ENCODE data around the gene ASAP3.

Gene ASAP3

DNA sequence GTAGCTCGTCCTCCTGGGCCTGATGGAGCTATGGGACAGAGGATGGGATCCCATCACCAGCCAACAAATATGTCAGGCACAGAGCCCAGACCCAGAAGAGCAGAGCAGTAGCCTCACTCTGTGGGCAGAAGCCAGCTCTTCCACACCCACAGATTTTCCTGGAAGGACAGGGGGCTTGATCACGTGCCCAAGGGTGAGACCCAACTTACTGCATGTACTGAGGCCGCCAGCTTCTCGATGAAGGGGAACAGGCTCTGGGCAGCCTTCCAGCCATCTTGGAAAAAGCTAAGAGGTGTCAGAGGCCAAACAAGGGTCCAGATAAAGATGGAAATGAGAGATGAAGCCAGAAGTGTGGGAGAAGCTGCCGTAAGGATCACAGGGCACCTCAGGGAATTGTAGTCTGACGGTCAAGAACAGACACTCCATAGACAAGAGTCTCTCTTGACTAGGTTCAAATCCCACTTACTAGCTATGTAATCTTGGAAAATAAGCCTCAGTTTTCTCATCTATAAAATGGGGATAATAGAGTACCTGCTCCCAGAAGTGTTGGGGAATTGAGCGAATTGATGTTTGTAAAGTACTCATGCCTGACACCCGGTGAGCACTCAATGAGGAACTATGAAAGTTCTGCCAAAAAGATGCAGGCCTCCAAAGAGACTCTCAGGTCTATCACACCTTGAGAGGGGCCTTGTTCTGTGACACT lies 42.4 kb downstream of the ASAP3 start:
- H3K9me2 ChIP-seq (replicated peaks; ENCODE audit: insufficient read depth, low read length): no peaks in the 10 kb centered on the region
- H3K27ac ChIP-seq (ENCODE audit: low read length): no peak overlapping the region
- no peaks in the 10 kb centered on the region for H3F3A ChIP-seq (ENCODE audit: insufficient read depth, low read length)
- no peaks in the 10 kb centered on the region for H3K27me3 ChIP-seq (replicated peaks; ENCODE audit: insufficient read depth, low read length)
- H3K4me2 ChIP-seq (ENCODE audit: low read depth, low read length): no peak overlapping the region
- H4K20me1 ChIP-seq (ENCODE audit: insufficient read depth, low read length): no peaks in the 10 kb centered on the region
- no peak overlapping the region for H3K9ac ChIP-seq (ENCODE audit: low read length)
- no peak overlapping the region for H2AFZ ChIP-seq (ENCODE audit: low read length)
- TF ChIP-seq, protein P1, sequence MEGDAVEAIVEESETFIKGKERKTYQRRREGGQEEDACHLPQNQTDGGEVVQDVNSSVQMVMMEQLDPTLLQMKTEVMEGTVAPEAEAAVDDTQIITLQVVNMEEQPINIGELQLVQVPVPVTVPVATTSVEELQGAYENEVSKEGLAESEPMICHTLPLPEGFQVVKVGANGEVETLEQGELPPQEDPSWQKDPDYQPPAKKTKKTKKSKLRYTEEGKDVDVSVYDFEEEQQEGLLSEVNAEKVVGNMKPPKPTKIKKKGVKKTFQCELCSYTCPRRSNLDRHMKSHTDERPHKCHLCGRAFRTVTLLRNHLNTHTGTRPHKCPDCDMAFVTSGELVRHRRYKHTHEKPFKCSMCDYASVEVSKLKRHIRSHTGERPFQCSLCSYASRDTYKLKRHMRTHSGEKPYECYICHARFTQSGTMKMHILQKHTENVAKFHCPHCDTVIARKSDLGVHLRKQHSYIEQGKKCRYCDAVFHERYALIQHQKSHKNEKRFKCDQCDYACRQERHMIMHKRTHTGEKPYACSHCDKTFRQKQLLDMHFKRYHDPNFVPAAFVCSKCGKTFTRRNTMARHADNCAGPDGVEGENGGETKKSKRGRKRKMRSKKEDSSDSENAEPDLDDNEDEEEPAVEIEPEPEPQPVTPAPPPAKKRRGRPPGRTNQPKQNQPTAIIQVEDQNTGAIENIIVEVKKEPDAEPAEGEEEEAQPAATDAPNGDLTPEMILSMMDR (IDR thresholded peaks at IDR 0.05; ENCODE audit: low read length): no peak
- no peak for TF ChIP-seq EZH2 (optimal IDR thresholded peaks at IDR 0.05; ENCODE audit: low read depth, low read length)
- no peak for TF ChIP-seq EZH2phosphoT487 (IDR thresholded peaks at IDR 0.05; ENCODE audit: low read length)
- 0 out of 2 replicates have a peak, but pooled peaks cover 4% of the 10 kb centered on the region for H3K4me1 ChIP-seq (ENCODE audit: low read length)
- H3K36me3 ChIP-seq (replicated peaks; ENCODE audit: insufficient read depth, low read length): no peaks in the 10 kb centered on the region
- no peaks in the 10 kb centered on the region for H3K79me2 ChIP-seq (ENCODE audit: low read length)
- no peak for DNase-seq
- H3K9me3 ChIP-seq (replicated peaks; ENCODE audit: insufficient read depth, low read length): no peaks in the 10 kb centered on the region
- no peak overlapping the region for H3K4me3 ChIP-seq (ENCODE audit: low read length)

DNA sequence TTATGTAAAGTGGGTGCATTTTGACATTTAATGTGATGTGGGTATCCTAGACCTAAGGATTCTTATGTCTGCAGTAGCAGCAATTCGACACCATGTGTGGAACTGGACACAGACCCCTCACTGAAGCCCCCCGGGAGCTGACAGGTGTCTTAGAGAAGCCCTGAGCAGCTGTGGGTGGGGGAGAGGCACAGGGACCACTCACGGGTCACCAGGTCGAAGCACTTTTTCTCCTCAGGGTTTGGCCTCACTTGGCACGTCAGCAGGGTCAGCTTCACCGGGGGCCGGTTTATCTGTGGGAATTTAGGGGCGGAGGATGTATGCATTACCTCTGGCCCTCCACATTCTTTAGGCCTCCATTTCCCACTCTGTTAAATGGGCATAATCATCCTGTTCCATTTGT lies 45.4 kb downstream of the ASAP3 start:
- Histone ChIP-seq H3K79me2 (ENCODE audit: low read length) (no peaks in the 10 kb centered on the region), H3K9me2 (replicated peaks; ENCODE audit: insufficient read depth, low read length) (no peaks in the 10 kb centered on the region), H3K4me3 (ENCODE audit: low read length) (no peak overlapping the region), H3F3A (ENCODE audit: insufficient read depth, low read length) (no peaks in the 10 kb centered on the region), H3K9me3 (replicated peaks; ENCODE audit: insufficient read depth, low read length) (no peaks in the 10 kb centered on the region), H4K20me1 (ENCODE audit: insufficient read depth, low read length) (no peaks in the 10 kb centered on the region), H3K9ac (ENCODE audit: low read length) (no peak overlapping the region), H3K4me1 (ENCODE audit: low read length) (no peaks in the 10 kb centered on the region), H3K27ac (ENCODE audit: low read length) (no peak overlapping the region), H3K27me3 (replicated peaks; ENCODE audit: insufficient read depth, low read length) (peaks cover 4% of the 10 kb centered on the region; the same call in 1 of the 2 replicates), H3K36me3 (replicated peaks; ENCODE audit: insufficient read depth, low read length) (no peaks in the 10 kb centered on the region), H2AFZ (ENCODE audit: low read length) (no peak overlapping the region), H3K4me2 (ENCODE audit: low read depth, low read length) (no peak overlapping the region)
- no peak for TF ChIP-seq EZH2phosphoT487 (IDR thresholded peaks at IDR 0.05; ENCODE audit: low read length)
- TF ChIP-seq, protein P1 (IDR thresholded peaks at IDR 0.05; ENCODE audit: low read length): no peak
- no peak for TF ChIP-seq EZH2 (optimal IDR thresholded peaks at IDR 0.05; ENCODE audit: low read depth, low read length)
- DNase-seq: no peak

DNA sequence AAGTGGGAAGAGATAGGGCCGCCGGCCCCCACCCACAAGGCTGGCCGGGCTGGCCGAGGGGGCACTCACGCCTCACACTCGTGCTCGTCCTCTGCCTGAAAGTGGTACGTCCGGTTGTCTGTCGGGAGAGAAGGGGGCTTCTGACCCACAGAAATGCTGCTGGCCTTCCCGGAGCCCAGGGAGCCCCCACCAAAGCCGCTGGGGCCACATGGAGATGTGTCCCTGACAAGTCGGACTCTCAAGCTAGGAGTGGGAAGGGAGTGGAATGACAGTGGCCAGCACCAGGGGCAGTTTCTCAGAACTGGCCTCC lies 46.7 kb downstream of the ASAP3 start:
- no peaks in the 10 kb centered on the region for H3K9me2 ChIP-seq (replicated peaks; ENCODE audit: insufficient read depth, low read length)
- H3K27ac ChIP-seq (ENCODE audit: low read length): no peak overlapping the region
- no peak for TF ChIP-seq EZH2 (optimal IDR thresholded peaks at IDR 0.05; ENCODE audit: low read depth, low read length)
- TF ChIP-seq, protein P1 (IDR thresholded peaks at IDR 0.05; ENCODE audit: low read length): no peak
- no peak for TF ChIP-seq EZH2phosphoT487 (IDR thresholded peaks at IDR 0.05; ENCODE audit: low read length)
- no peaks in the 10 kb centered on the region for H3K4me1 ChIP-seq (ENCODE audit: low read length)
- H3K9ac ChIP-seq (ENCODE audit: low read length): no peak overlapping the region
- no peaks in the 10 kb centered on the region for H3K36me3 ChIP-seq (replicated peaks; ENCODE audit: insufficient read depth, low read length)
- no peaks in the 10 kb centered on the region for H3K79me2 ChIP-seq (ENCODE audit: low read length)
- H3K9me3 ChIP-seq (replicated peaks; ENCODE audit: insufficient read depth, low read length): no peaks in the 10 kb centered on the region
- no peak for DNase-seq
- H3F3A ChIP-seq (ENCODE audit: insufficient read depth, low read length): no peaks in the 10 kb centered on the region
- H3K4me2 ChIP-seq (ENCODE audit: low read depth, low read length): no peak overlapping the region
- H2AFZ ChIP-seq (ENCODE audit: low read length): no peak overlapping the region
- no peaks in the 10 kb centered on the region for H4K20me1 ChIP-seq (ENCODE audit: insufficient read depth, low read length)
- peaks cover 4% of the 10 kb centered on the region; the same call in 1 of the 2 replicates for H3K27me3 ChIP-seq (replicated peaks; ENCODE audit: insufficient read depth, low read length)
- no peak overlapping the region for H3K4me3 ChIP-seq (ENCODE audit: low read length)

Data from MM.1S (cell line).